PFSK-1 (cell line): ENCODE results near the gene LAMP1.

Experiments used
- POLR2AphosphoS5 ChIP-seq: IDR thresholded peaks from 2 replicates; pipeline ENCODE4 v1.6.1; 2012; ENCODE audit warnings: low read depth, mild to moderate bottlenecking, control low read depth, low read length, moderate library complexity
- REST ChIP-seq, 2 experiments: IDR thresholded peaks; 2 replicates each; pipeline versions ENCODE4 v1.6.1 to v1.8.0; 2011 to 2012; ENCODE audit warnings: low read depth in 2 of 2, low read length in 2 of 2, control low read depth in 1 of 2, inconsistent platforms in 1 of 2, mild to moderate bottlenecking in 1 of 2, moderate library complexity in 1 of 2; ENCODE audit not compliant: insufficient read depth in 1 of 2
- SIN3A ChIP-seq: IDR thresholded peaks from 2 replicates; pipeline ENCODE4 v1.6.1; 2012; ENCODE audit warnings: mild to moderate bottlenecking, low read length, moderate library complexity, borderline replicate concordance; ENCODE audit not compliant: insufficient read depth

GRCh38 chr13:113345486-113345885, 48.4 kb downstream of the LAMP1 start:
- TF ChIP-seq POLR2AphosphoS5 (no peak), SIN3A (no peak), REST (IDR thresholded peaks at IDR 0.05; ENCODE audit: insufficient read depth in 1 of 2, low read depth in 2 of 2, low read length in 2 of 2) (no peak)
